KMS-11 (cell line): ENCODE measurements around the gene CFAP46.
"Not testable (repeated sequence)": the region's sequence is repeated elsewhere in the genome, so short reads cannot be mapped to it uniquely, and the experiment has no call there.

Experiments used
- H2AFZ ChIP-seq: fragments of 200-600 bp; sonication (generic); 2 replicates; pipeline ENCODE4 v1.6.1; 2016; ENCODE audit warnings: antibody characterized with exemption, mixed run types, low read depth
- H3K27ac ChIP-seq: fragments of 200-600 bp; sonication (generic); 2 replicates; pipeline ENCODE4 v1.6.1; 2016; ENCODE audit warnings: mild to moderate bottlenecking, mixed run types
- H3K27me3 ChIP-seq: fragments of 200-600 bp; sonication (generic); 2 replicates; pipeline ENCODE4 v1.6.1; 2017; ENCODE audit warnings: mild to moderate bottlenecking, low read depth, mixed run types, moderate library complexity; ENCODE audit not compliant: insufficient read depth
- H3K36me3 ChIP-seq: fragments of 200-600 bp; sonication (generic); 2 replicates; pipeline ENCODE4 v1.6.1; 2017; ENCODE audit warnings: mild to moderate bottlenecking, mixed run types; ENCODE audit not compliant: insufficient read depth
- H3K4me1 ChIP-seq: fragments of 200-600 bp; sonication (generic); 2 replicates; pipeline ENCODE4 v1.6.1; 2016; ENCODE audit warnings: mild to moderate bottlenecking, low read depth, mixed run types; ENCODE audit not compliant: poor library complexity, severe bottlenecking
- H3K4me2 ChIP-seq: fragments of 200-600 bp; sonication (generic); 2 replicates; pipeline ENCODE4 v1.7.0; 2016; ENCODE audit warnings: mild to moderate bottlenecking, mixed run types
- H3K4me3 ChIP-seq: fragments of 200-600 bp; sonication (generic); IDR thresholded peaks from 2 replicates; pipeline ENCODE4 v1.6.1; 2017; ENCODE audit warnings: low read depth, low read length, mixed read lengths; ENCODE audit not compliant: insufficient read depth
- H3K79me2 ChIP-seq: fragments of 200-600 bp; sonication (generic); 2 replicates; pipeline ENCODE4 v1.6.1; 2016; ENCODE audit warnings: low read depth, mixed run types; ENCODE audit not compliant: insufficient read depth
- H3K9ac ChIP-seq: fragments of 200-600 bp; sonication (generic); 2 replicates; pipeline ENCODE4 v1.6.1; 2016; ENCODE audit warnings: mild to moderate bottlenecking, mixed run types
- H4K20me1 ChIP-seq: fragments of 200-600 bp; sonication (generic); 2 replicates; pipeline ENCODE4 v1.6.1; 2016; ENCODE audit warnings: mild to moderate bottlenecking, mixed run types; ENCODE audit not compliant: insufficient read depth
- CTCF ChIP-seq: fragments of 200-600 bp; sonication (generic); conservative IDR thresholded peaks from 2 replicates; pipeline ENCODE4 v1.6.1; 2017; ENCODE audit warnings: low read depth, mild to moderate bottlenecking, antibody characterized with exemption, low read length, moderate library complexity, mixed read lengths

Gene CFAP46

GRCh38 chr10:132958883-132959558, 16.7 kb upstream of the CFAP46 start:
- Histone ChIP-seq H3K36me3 (no peaks in the 10 kb centered on the region), H3K27ac (no peak overlapping the region), H3K27me3 (peaks cover 18% of the 10 kb centered on the region; the same call in 1 of the 2 replicates), H3K4me3 (no peak overlapping the region), H3K4me2 (no peak overlapping the region), H3K9ac (no peak overlapping the region), H4K20me1 (no peaks in the 10 kb centered on the region), H2AFZ (no peak overlapping the region), H3K4me1 (no peaks in the 10 kb centered on the region), H3K79me2 (no peaks in the 10 kb centered on the region)
- no peak for TF ChIP-seq CTCF

GRCh38 chr10:132957981-132958882, 15.9 kb upstream of the CFAP46 start:
- Histone ChIP-seq H3K9ac (no peak overlapping the region), H3K79me2 (no peaks in the 10 kb centered on the region), H3K4me1 (no peaks in the 10 kb centered on the region), H3K27ac (no peak overlapping the region), H3K4me3 (no peak overlapping the region), H3K4me2 (no peak overlapping the region), H3K27me3 (peaks cover 25% of the 10 kb centered on the region; the same call in 1 of the 2 replicates), H3K36me3 (no peaks in the 10 kb centered on the region), H2AFZ (no peak overlapping the region), H4K20me1 (no peaks in the 10 kb centered on the region)
- no peak for TF ChIP-seq CTCF

- Histone ChIP-seq H3K4me3 (no peak overlapping the region), H2AFZ (no peak overlapping the region), H3K36me3 (no peaks in the 10 kb centered on the region), H3K79me2 (no peaks in the 10 kb centered on the region), H3K4me2 (no peak overlapping the region), H3K9ac (no peak overlapping the region), H4K20me1 (no peaks in the 10 kb centered on the region), H3K27me3 (peaks cover 17% of the 10 kb centered on the region; the same call in 1 of the 2 replicates), H3K27ac (no peak overlapping the region), H3K4me1 (no peaks in the 10 kb centered on the region)
- TF ChIP-seq CTCF, result no peak
Observed at GRCh38 chr10:132957131-132957530, 14.8 kb upstream of the CFAP46 start.

- H3K79me2 ChIP-seq, H3K9ac ChIP-seq, H3K4me3 ChIP-seq, H4K20me1 ChIP-seq, H3K36me3 ChIP-seq, H3K4me1 ChIP-seq, H3K4me2 ChIP-seq, H3K27ac ChIP-seq, H2AFZ ChIP-seq: not testable (repeated sequence)
- peaks cover 17% of the 10 kb centered on the region; the same call in 1 of the 2 replicates for H3K27me3 ChIP-seq
Observed at GRCh38 chr10:132956259-132956658, 13.9 kb upstream of the CFAP46 start.
